ENCODE measurements around the gene TEX19.

The TEX19 gene

GRCh38 chr17:82318772-82319606 is 40.1 kb upstream of the TEX19 start:
- TF ChIP-seq, protein P1, sequence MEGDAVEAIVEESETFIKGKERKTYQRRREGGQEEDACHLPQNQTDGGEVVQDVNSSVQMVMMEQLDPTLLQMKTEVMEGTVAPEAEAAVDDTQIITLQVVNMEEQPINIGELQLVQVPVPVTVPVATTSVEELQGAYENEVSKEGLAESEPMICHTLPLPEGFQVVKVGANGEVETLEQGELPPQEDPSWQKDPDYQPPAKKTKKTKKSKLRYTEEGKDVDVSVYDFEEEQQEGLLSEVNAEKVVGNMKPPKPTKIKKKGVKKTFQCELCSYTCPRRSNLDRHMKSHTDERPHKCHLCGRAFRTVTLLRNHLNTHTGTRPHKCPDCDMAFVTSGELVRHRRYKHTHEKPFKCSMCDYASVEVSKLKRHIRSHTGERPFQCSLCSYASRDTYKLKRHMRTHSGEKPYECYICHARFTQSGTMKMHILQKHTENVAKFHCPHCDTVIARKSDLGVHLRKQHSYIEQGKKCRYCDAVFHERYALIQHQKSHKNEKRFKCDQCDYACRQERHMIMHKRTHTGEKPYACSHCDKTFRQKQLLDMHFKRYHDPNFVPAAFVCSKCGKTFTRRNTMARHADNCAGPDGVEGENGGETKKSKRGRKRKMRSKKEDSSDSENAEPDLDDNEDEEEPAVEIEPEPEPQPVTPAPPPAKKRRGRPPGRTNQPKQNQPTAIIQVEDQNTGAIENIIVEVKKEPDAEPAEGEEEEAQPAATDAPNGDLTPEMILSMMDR (IDR thresholded peaks at IDR 0.05; ENCODE audit: low read length) = no peak
- no peak for TF ChIP-seq EZH2 (IDR thresholded peaks at IDR 0.05; ENCODE audit: borderline replicate concordance, low read length)
- Histone ChIP-seq H2AFZ (ENCODE audit: low read length) (no peak overlapping the region), H3K4me3 (ENCODE audit: low read depth, low read length, poor library complexity, severe bottlenecking) (no peak overlapping the region), H3K4me2 (ENCODE audit: low read length) (no peak overlapping the region), H3K4me1 (ENCODE audit: insufficient read depth, low read length, severe bottlenecking) (peaks cover 10% of the 10 kb centered on the region), H3F3A (ENCODE audit: insufficient read depth, low read length) (no peaks in the 10 kb centered on the region; the same call in 1 of the 2 replicates), H3K9ac (ENCODE audit: low read length) (no peak overlapping the region), H3K27ac (ENCODE audit: low read depth, low read length, poor library complexity, severe bottlenecking) (no peak overlapping the region), H3K27me3 (ENCODE audit: insufficient read depth, low read length) (peaks cover 16% of the 10 kb centered on the region; the same call in 1 of the 2 replicates), H4K20me1 (ENCODE audit: insufficient read depth, low read length) (no peaks in the 10 kb centered on the region), H3K36me3 (ENCODE audit: insufficient read depth, low read length) (no peaks in the 10 kb centered on the region), H3K79me2 (ENCODE audit: insufficient read depth, low read length) (no peaks in the 10 kb centered on the region), H3K9me2 (ENCODE audit: low read depth, low read length) (no peaks in the 10 kb centered on the region), H3K9me3 (ENCODE audit: low read length) (no peaks in the 10 kb centered on the region)

DNA sequence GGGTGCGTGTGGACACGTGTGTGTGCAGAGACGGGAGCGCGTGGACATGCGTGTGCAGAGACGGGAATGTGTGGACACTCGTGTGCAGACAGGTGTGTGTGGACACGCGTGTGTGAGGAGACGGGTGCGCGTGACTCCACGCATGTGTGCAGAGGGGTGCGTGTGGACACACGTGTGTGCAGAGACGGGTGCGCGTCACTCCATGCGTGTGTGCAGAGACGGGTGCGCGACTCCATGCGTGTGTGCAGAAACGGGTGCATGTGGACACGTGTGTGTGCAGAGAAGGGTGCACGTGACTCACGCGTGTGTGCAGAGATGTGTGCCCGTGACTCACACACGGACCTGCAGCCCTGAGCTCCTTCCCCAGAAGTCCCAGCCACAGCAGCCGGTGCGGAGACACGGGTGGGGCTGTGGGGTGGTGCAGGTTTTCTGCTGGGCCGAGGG is 39.4 kb upstream of the TEX19 start:
- Histone ChIP-seq H3K4me1 (ENCODE audit: insufficient read depth, low read length, severe bottlenecking) (peaks cover 10% of the 10 kb centered on the region), H3K4me3 (ENCODE audit: low read depth, low read length, poor library complexity, severe bottlenecking) (no peak overlapping the region), H3K27me3 (ENCODE audit: insufficient read depth, low read length) (peaks cover 10% of the 10 kb centered on the region; the same call in 1 of the 2 replicates), H3K9me2 (ENCODE audit: low read depth, low read length) (no peaks in the 10 kb centered on the region), H3F3A (ENCODE audit: insufficient read depth, low read length) (no peaks in the 10 kb centered on the region; the same call in 1 of the 2 replicates), H2AFZ (ENCODE audit: low read length) (no peak overlapping the region), H3K9ac (ENCODE audit: low read length) (no peak overlapping the region), H3K4me2 (ENCODE audit: low read length) (no peak overlapping the region), H3K79me2 (ENCODE audit: insufficient read depth, low read length) (no peaks in the 10 kb centered on the region), H3K27ac (ENCODE audit: low read depth, low read length, poor library complexity, severe bottlenecking) (no peak overlapping the region), H4K20me1 (ENCODE audit: insufficient read depth, low read length) (no peaks in the 10 kb centered on the region), H3K36me3 (ENCODE audit: insufficient read depth, low read length) (no peaks in the 10 kb centered on the region), H3K9me3 (ENCODE audit: low read length) (no peaks in the 10 kb centered on the region)
- TF ChIP-seq, protein P1 (IDR thresholded peaks at IDR 0.05; ENCODE audit: low read length) = no peak
- TF ChIP-seq EZH2 (IDR thresholded peaks at IDR 0.05; ENCODE audit: borderline replicate concordance, low read length) = no peak

DNA sequence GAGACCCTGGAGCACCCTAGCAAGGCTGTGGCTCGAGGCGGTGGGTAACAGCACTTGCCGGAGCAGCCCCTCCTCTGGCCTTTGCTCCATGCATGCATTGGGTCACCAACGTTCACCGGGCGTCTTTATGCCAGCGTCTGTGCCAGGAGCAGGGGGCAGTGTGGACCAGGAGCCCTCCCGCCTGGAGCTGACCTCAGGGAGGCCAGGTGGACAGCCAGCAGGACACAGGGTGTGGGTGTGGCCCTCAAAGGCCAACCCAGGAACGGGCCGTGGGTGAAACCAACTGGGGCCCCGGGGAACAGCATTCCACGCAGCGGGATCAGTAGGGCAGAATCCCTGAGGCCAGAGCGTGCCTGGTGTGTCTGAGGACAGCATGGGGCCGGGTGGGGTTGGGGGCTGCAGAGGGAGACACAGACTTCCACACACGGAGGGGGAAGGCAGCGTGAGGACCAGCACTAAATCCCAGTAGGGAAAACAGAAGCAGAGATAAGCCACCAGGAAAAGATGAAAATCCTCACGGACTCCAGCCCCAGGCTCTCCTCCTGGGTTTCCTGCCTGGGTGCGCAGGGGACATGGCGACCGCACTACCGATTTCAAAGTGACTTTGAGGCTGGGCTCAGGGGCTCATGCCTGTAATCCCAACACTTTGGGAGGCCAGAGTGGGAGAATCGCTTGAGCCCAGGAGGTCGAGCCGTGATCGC is 38.8 kb upstream of the TEX19 start:
- H3K4me2 ChIP-seq (ENCODE audit: low read length) = no peak overlapping the region

More for the DNA sequence above, 38.8 kb upstream of the TEX19 start:
- no peaks in the 10 kb centered on the region for H4K20me1 ChIP-seq (ENCODE audit: insufficient read depth, low read length)
- peaks cover 10% of the 10 kb centered on the region for H3K4me1 ChIP-seq (ENCODE audit: insufficient read depth, low read length, severe bottlenecking)
- H3K4me3 ChIP-seq (ENCODE audit: low read depth, low read length, poor library complexity, severe bottlenecking) = no peak overlapping the region
- no peaks in the 10 kb centered on the region for H3K9me3 ChIP-seq (ENCODE audit: low read length)
- peaks cover 7% of the 10 kb centered on the region; the same call in 1 of the 2 replicates for H3K27me3 ChIP-seq (ENCODE audit: insufficient read depth, low read length)
- H3K27ac ChIP-seq (ENCODE audit: low read depth, low read length, poor library complexity, severe bottlenecking) = no peak overlapping the region
- H3F3A ChIP-seq (ENCODE audit: insufficient read depth, low read length) = no peaks in the 10 kb centered on the region; the same call in 1 of the 2 replicates
- no peaks in the 10 kb centered on the region for H3K36me3 ChIP-seq (ENCODE audit: insufficient read depth, low read length)
- no peaks in the 10 kb centered on the region for H3K79me2 ChIP-seq (ENCODE audit: insufficient read depth, low read length)
- no peak overlapping the region for H2AFZ ChIP-seq (ENCODE audit: low read length)
- H3K9me2 ChIP-seq (ENCODE audit: low read depth, low read length) = no peaks in the 10 kb centered on the region
- TF ChIP-seq EZH2 (IDR thresholded peaks at IDR 0.05; ENCODE audit: borderline replicate concordance, low read length) = no peak
- TF ChIP-seq, protein P1 (IDR thresholded peaks at IDR 0.05; ENCODE audit: low read length) = no peak
- H3K9ac ChIP-seq (ENCODE audit: low read length) = no peak overlapping the region

All from OCI-LY1 (cell line).